ENCODE measurements around the gene CHPF2. TPM values are rescaled to one million over a fixed set of nuclear protein-coding genes. Genes with fewer than 3 reads are reported as not detected.

CHPF2 gene
- total RNA-seq, 4 donors from 2014 or later = 34.5 to 58.5 (median 40.2) TPM

- WGBS, 2 donors = 38 to 45% methylated on average over 23 to 30 of the region's 30 CpGs
- Histone ChIP-seq H3K27ac (no peak overlapping the region), H3K9me3 (no peaks in the 10 kb centered on the region), H3K4me3 (no peak overlapping the region), H3K27me3 (peaks cover 0 to 5% of the 10 kb centered on the region in 2 donors), H3K4me1 (peaks cover 0 to 10% (median 3%) of the 10 kb centered on the region in 4 donors), H3K36me3 (no peaks in the 10 kb centered on the region)
- TF ChIP-seq POLR2A (IDR thresholded peaks at IDR 0.05) = no peak
- TF ChIP-seq CTCF (IDR thresholded peaks at IDR 0.05) = no peak
- DNase-seq (ENCODE audit: low spot score in 2 of 2) = no peak
These were observed 33.1 kb upstream of the CHPF2 start for GRCh38 chr7:151198945-151199848.

- H3K4me1 ChIP-seq = peaks cover 0 to 10% (median 3%) of the 10 kb centered on the region in 4 donors
- no peaks in the 10 kb centered on the region for H3K9me3 ChIP-seq
- no peaks in the 10 kb centered on the region for H3K36me3 ChIP-seq
- H3K4me3 ChIP-seq = no peak overlapping the region
- peaks cover 0 to 10% of the 10 kb centered on the region in 2 donors for H3K27me3 ChIP-seq
- TF ChIP-seq POLR2A (IDR thresholded peaks at IDR 0.05) (no peak), EP300 (IDR thresholded peaks at IDR 0.05) (no peak), CTCF (IDR thresholded peaks at IDR 0.05) (no peak)
- 88 to 94% methylated on average over 3 of the region's 3 CpGs for WGBS, 2 donors
- no peak overlapping the region for H3K27ac ChIP-seq
- no peak for DNase-seq (ENCODE audit: low spot score in 2 of 2)
These were observed 30.9 kb upstream of the CHPF2 start for GRCh38 chr7:151201344-151201743.

- peaks cover 0 to 10% (median 3%) of the 10 kb centered on the region in 4 donors for H3K4me1 ChIP-seq
- DNase-seq (ENCODE audit: low spot score in 2 of 2) = no peak
- H3K9me3 ChIP-seq = no peaks in the 10 kb centered on the region
- H3K27ac ChIP-seq = no peak overlapping the region
- no peaks in the 10 kb centered on the region for H3K36me3 ChIP-seq
- H3K27me3 ChIP-seq = peaks cover 0 to 10% of the 10 kb centered on the region in 2 donors
- 78 to 81% methylated on average over 4 of the region's 4 CpGs for WGBS, 2 donors
- no peak overlapping the region for H3K4me3 ChIP-seq
- TF ChIP-seq POLR2A (IDR thresholded peaks at IDR 0.05) = no peak
- no peak for TF ChIP-seq CTCF (IDR thresholded peaks at IDR 0.05)
- no peak for TF ChIP-seq EP300 (IDR thresholded peaks at IDR 0.05)
These were observed 30.5 kb upstream of the CHPF2 start for GRCh38 chr7:151201751-151202150.

- peaks cover 0 to 10% (median 3%) of the 10 kb centered on the region in 4 donors for H3K4me1 ChIP-seq
- no peak overlapping the region for H3K27ac ChIP-seq
- TF ChIP-seq POLR2A (IDR thresholded peaks at IDR 0.05) (no peak), CTCF (IDR thresholded peaks at IDR 0.05) (no peak), EP300 (IDR thresholded peaks at IDR 0.05) (no peak)
- DNase-seq (ENCODE audit: low spot score in 2 of 2) = no peak
- no peaks in the 10 kb centered on the region for H3K36me3 ChIP-seq
- H3K9me3 ChIP-seq = no peaks in the 10 kb centered on the region
- H3K4me3 ChIP-seq = no peak overlapping the region
- WGBS, 2 donors = 87 to 94% methylated on average over 9 of the region's 9 CpGs
- H3K27me3 ChIP-seq = peaks cover 0 to 10% of the 10 kb centered on the region in 2 donors
These were observed 29.4 kb upstream of the CHPF2 start for GRCh38 chr7:151202836-151203235.

GRCh38 chr7:151204383-151205032 is 27.8 kb upstream of the CHPF2 start:
- DNase-seq (ENCODE audit: low spot score in 2 of 2) = no peak
- WGBS, 2 donors = 59 to 79% methylated on average over 47 of the region's 48 CpGs
- H3K36me3 ChIP-seq = peaks cover 0 to 3% (median 0%) of the 10 kb centered on the region in 3 donors

More at GRCh38 chr7:151204383-151205032, 27.8 kb upstream of the CHPF2 start:
- Histone ChIP-seq H3K9me3 (no peaks in the 10 kb centered on the region), H3K27ac (no peak overlapping the region), H3K4me1 (peaks cover 0 to 5% (median 1%) of the 10 kb centered on the region in 4 donors), H3K4me3 (no peak overlapping the region), H3K27me3 (peaks cover 0 to 10% of the 10 kb centered on the region in 2 donors)
- no peak for TF ChIP-seq EP300 (IDR thresholded peaks at IDR 0.05)
- TF ChIP-seq CTCF (IDR thresholded peaks at IDR 0.05) = no peak
- no peak for TF ChIP-seq POLR2A (IDR thresholded peaks at IDR 0.05)

Measured in tibial nerve (tissue), 4 donors.